Liver (tissue), 9 donors: ENCODE data around the gene ZSCAN12. TPM values are rescaled to one million over a fixed set of nuclear protein-coding genes. Genes with fewer than 3 reads are reported as not detected.

ENCODE experiments used
- DNase-seq: peaks from one replicate; pipeline ENCODE4 v3.0.0-alpha.2; 2017; ENCODE audit warnings: low spot score
- H3K27ac ChIP-seq, 2 donors: one replicate each; pipeline ENCODE4 v1.7.0; 2013; ENCODE audit warnings: inconsistent platforms in 2 of 2, low read length in 2 of 2, control low read depth in 1 of 2, low read depth in 1 of 2, mild to moderate bottlenecking in 1 of 2
- H3K27me3 ChIP-seq, 4 donors: one replicate each; pipeline versions ENCODE4 v1.6.1 to v1.7.0; 2013; ENCODE audit warnings: low read length in 3 of 4, inconsistent platforms in 1 of 4, mild to moderate bottlenecking in 1 of 4, moderate library complexity in 1 of 4; ENCODE audit not compliant: control insufficient read depth in 4 of 4, insufficient read depth in 4 of 4
- H3K36me3 ChIP-seq, 4 donors: one replicate each; pipeline versions ENCODE4 v1.6.1 to v1.7.0; 2013; ENCODE audit warnings: low read length in 3 of 4, mild to moderate bottlenecking in 3 of 4, low read depth in 1 of 4, moderate library complexity in 1 of 4; ENCODE audit not compliant: control insufficient read depth in 4 of 4, insufficient read depth in 3 of 4
- H3K4me1 ChIP-seq, 4 donors: one replicate each; pipeline versions ENCODE4 v1.6.1 to v1.7.0; 2013; ENCODE audit warnings: low read length in 3 of 4, mild to moderate bottlenecking in 3 of 4, moderate library complexity in 1 of 4; ENCODE audit not compliant: control insufficient read depth in 4 of 4, insufficient read depth in 4 of 4
- H3K4me3 ChIP-seq, 3 donors: one replicate each; pipeline versions ENCODE4 v1.6.1 to v1.7.0; 2013; ENCODE audit warnings: low read length in 3 of 3, control low read depth in 1 of 3, low read depth in 1 of 3, mild to moderate bottlenecking in 1 of 3
- H3K9ac ChIP-seq, 2 donors: one replicate each; pipeline ENCODE4 v1.7.0; 2013; ENCODE audit warnings: low read length in 2 of 2, mild to moderate bottlenecking in 2 of 2, moderate library complexity in 2 of 2, control low read depth in 1 of 2, low read depth in 1 of 2
- H3K9me3 ChIP-seq, 4 donors: one replicate each; pipeline versions ENCODE4 v1.6.1 to v1.7.0; 2013; ENCODE audit warnings: low read length in 3 of 4; ENCODE audit not compliant: control insufficient read depth in 4 of 4
- EGR1 ChIP-seq, 2 donors: IDR thresholded peaks; 2 replicates each; pipeline ENCODE4 v1.6.1; 2016 to 2018; ENCODE audit warnings: antibody characterized with exemption in 2 of 2, low read depth in 2 of 2
- FOXA1 ChIP-seq: IDR thresholded peaks from 2 replicates; pipeline ENCODE4 v1.6.1; 2016; ENCODE audit warnings: antibody characterized with exemption
- FOXA2 ChIP-seq: IDR thresholded peaks from 2 replicates; pipeline ENCODE4 v1.6.1; 2016; ENCODE audit warnings: antibody characterized with exemption
- GABPA ChIP-seq, 2 donors: IDR thresholded peaks in 1 of 2; conservative IDR thresholded peaks in 1 of 2; 2 replicates each; pipeline ENCODE4 v1.6.1; 2016; ENCODE audit warnings: antibody characterized with exemption in 2 of 2, mild to moderate bottlenecking in 1 of 2, moderate library complexity in 1 of 2
- HNF4A ChIP-seq, 2 donors: conservative IDR thresholded peaks; 2 replicates each; pipeline ENCODE4 v1.6.1; 2016; ENCODE audit warnings: antibody characterized with exemption in 2 of 2, mild to moderate bottlenecking in 2 of 2
- HNF4G ChIP-seq: IDR thresholded peaks from 2 replicates; pipeline ENCODE4 v1.6.1; 2016; ENCODE audit warnings: antibody characterized with exemption
- JUND ChIP-seq, 2 donors: IDR thresholded peaks; 2 replicates each; pipeline ENCODE4 v1.6.1; 2016; ENCODE audit warnings: antibody characterized with exemption in 2 of 2
- NR2F2 ChIP-seq: IDR thresholded peaks from 2 replicates; pipeline ENCODE4 v1.6.1; 2016; ENCODE audit warnings: antibody characterized with exemption
- RAD21 ChIP-seq, 2 donors: IDR thresholded peaks; 2 replicates each; pipeline ENCODE4 v1.6.1; 2016; ENCODE audit warnings: antibody characterized with exemption in 2 of 2, mild to moderate bottlenecking in 2 of 2
- RXRA ChIP-seq, 2 donors: IDR thresholded peaks; 2 replicates each; pipeline ENCODE4 v1.6.1; 2017 to 2018; ENCODE audit warnings: antibody characterized with exemption in 2 of 2, mild to moderate bottlenecking in 1 of 2
- SP1 ChIP-seq: IDR thresholded peaks from 2 replicates; pipeline ENCODE4 v1.6.1; 2018; ENCODE audit warnings: antibody characterized with exemption, mild to moderate bottlenecking
- TAF1 ChIP-seq: conservative IDR thresholded peaks from 2 replicates; pipeline ENCODE4 v1.6.1; 2016; ENCODE audit warnings: antibody characterized with exemption, mild to moderate bottlenecking
- YY1 ChIP-seq: IDR thresholded peaks from 2 replicates; pipeline ENCODE4 v1.6.1; 2016; ENCODE audit warnings: antibody characterized with exemption, mild to moderate bottlenecking
- WGBS: extraction: QIAGEN DNeasy Blood & Tissue Kit; methylation state at CpG from one replicate; pipeline ENCODE4 v1.1.7; 2013; 5-methylcytosine and 5-hydroxymethylcytosine counted together
- polyA plus RNA-seq, 2 donors: library from polyadenylated mRNA; stranded (reverse) in 1 of 2; unstranded in 1 of 2; fragments of 200-250 nt in 1 of 2; fragments of >200 nt in 1 of 2; fragmentation: Nextera tagmentation in 1 of 2; extraction: Ambion mirVana in 1 of 2; gene quantifications; one replicate each; pipeline versions ENCODE4 v1.2.1 to v1.2.3, GENCODE V29; 2013 to 2015
- total RNA-seq, 2 donors: library from RNA; depleted of rRNA; stranded (reverse); fragments of >200 nt; gene quantifications; one replicate each; pipeline ENCODE4 v1.2.3, GENCODE V29; 2014
- TF ChIP-seq, protein P1 (sequence below): IDR thresholded peaks from 2 replicates; pipeline ENCODE4 v1.6.1; 2016; ENCODE audit warnings: antibody characterized with exemption
- TF ChIP-seq, protein P2 (sequence below): IDR thresholded peaks from 2 replicates; pipeline ENCODE4 v1.6.1; 2016; ENCODE audit warnings: antibody characterized with exemption
- TF ChIP-seq, protein P3 (sequence below): IDR thresholded peaks from 2 replicates; pipeline ENCODE4 v1.6.1; 2016; ENCODE audit warnings: antibody characterized with exemption, mild to moderate bottlenecking
- TF ChIP-seq, protein P4 (sequence below): fragments of 150-350 bp; IDR thresholded peaks from 2 replicates; pipeline ENCODE4 v1.5.1; 2017; ENCODE audit warnings: improper control_type of control experiment, low read depth, low read length; ENCODE audit not compliant: missing input control
- TF ChIP-seq, protein P5 (sequence below): IDR thresholded peaks from 2 replicates; pipeline ENCODE4 v1.6.1; 2016; ENCODE audit warnings: antibody characterized with exemption
- donor health status: healthy.
- donor health status: healthy.
- donor health status: healthy.
- donor health status: healthy.
- donor health status: healthy.

Gene ZSCAN12
- total and polyA plus RNA-seq, 4 donors: 0.46 to 3.9 (median 2.0) TPM

DNA sequence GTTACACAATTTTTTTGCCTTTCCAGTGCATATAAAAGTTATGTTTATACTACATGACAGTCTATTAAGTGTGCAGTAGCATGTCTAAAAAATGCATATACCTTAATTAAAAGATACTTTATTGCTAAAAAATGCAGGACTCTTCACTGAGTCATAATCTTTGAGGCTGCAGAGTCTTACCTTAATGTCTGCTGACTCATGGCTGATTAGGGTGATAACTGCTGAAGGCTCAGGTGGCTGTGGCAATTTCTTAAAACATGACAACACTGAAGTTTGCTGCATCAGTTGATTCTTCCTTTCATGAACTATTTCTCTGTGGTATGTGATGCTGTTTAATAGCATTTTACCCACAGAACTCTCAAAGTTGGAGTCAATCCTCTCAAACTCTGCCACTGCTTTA lies 24.6 kb upstream of the ZSCAN12 start:
- no peaks in the 10 kb centered on the region for H3K36me3 ChIP-seq
- no peak for DNase-seq
- no peak for TF ChIP-seq HNF4A (conservative IDR thresholded peaks at IDR 0.05)
- no peak overlapping the region for H3K27ac ChIP-seq
- no peak overlapping the region for H3K4me3 ChIP-seq
- H3K4me1 ChIP-seq: no peaks in the 10 kb centered on the region
- H3K27me3 ChIP-seq: no peaks in the 10 kb centered on the region
- H3K9me3 ChIP-seq: peaks cover 0 to 4% (median 0%) of the 10 kb centered on the region in 4 donors
- no peak overlapping the region for H3K9ac ChIP-seq

DNA sequence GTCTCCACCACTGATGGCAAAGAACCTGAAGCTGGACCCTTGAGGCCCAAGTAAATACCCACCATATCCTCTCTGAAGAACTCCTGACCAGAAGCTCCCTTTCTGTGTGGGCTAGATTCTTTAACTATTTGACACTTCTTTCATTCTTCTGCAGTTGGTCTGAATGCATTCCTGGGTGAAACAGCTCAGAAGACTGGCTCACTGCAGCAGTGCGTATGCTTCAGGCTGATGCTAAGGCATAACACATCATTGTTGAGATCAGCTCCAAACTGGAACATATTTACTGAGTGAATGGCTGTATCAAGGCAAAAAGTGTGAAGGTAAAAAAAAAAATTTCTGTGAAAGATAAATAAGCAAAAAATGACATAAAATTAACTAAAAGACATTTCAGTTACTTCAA lies 24.0 kb upstream of the ZSCAN12 start:
- Histone ChIP-seq H3K36me3 (no peaks in the 10 kb centered on the region), H3K4me1 (no peaks in the 10 kb centered on the region), H3K9ac (no peak overlapping the region), H3K9me3 (peaks cover 0 to 4% (median 0%) of the 10 kb centered on the region in 4 donors), H3K27ac (no peak overlapping the region), H3K27me3 (no peaks in the 10 kb centered on the region), H3K4me3 (no peak overlapping the region)
- no peak for DNase-seq
- 93% methylated on average over 1 of the region's 1 CpG for WGBS
- TF ChIP-seq RAD21 (IDR thresholded peaks at IDR 0.05) (no peak), HNF4A (conservative IDR thresholded peaks at IDR 0.05) (no peak), EGR1 (IDR thresholded peaks at IDR 0.05; ENCODE audit: low read depth in 2 of 2) (no peak), HNF4G (no peak)
- TF ChIP-seq, protein P1, sequence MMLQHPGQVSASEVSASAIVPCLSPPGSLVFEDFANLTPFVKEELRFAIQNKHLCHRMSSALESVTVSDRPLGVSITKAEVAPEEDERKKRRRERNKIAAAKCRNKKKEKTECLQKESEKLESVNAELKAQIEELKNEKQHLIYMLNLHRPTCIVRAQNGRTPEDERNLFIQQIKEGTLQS: no peak

DNA sequence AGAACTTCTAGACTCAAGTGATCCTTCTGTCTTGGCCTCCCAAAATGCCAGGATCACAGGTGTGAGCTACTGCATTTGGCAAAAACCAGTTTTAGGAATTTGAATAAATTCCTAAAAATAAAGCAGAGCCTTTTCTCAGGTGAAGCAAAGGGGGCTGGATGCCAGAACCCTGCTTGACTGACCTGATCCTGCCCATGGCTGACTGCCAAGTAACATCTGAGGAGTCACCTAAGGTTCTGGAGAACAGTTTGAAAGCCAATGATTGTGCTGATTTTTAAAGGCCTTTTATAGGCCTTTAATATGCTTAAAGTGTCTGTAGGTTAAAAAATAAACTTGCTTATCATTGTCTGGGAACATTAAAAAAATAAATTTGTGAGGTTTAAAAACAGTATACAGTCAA lies 14.1 kb upstream of the ZSCAN12 start:
- H3K36me3 ChIP-seq: no peaks in the 10 kb centered on the region
- no peaks in the 10 kb centered on the region for H3K9me3 ChIP-seq
- H3K4me3 ChIP-seq: no peak overlapping the region
- no peak for DNase-seq
- H3K27ac ChIP-seq: no peak overlapping the region
- H3K9ac ChIP-seq: no peak overlapping the region
- TF ChIP-seq RXRA (IDR thresholded peaks at IDR 0.05): no peak
- TF ChIP-seq JUND (IDR thresholded peaks at IDR 0.05): no peak
- TF ChIP-seq EGR1 (IDR thresholded peaks at IDR 0.05; ENCODE audit: low read depth in 2 of 2): no peak
- TF ChIP-seq, protein P2, sequence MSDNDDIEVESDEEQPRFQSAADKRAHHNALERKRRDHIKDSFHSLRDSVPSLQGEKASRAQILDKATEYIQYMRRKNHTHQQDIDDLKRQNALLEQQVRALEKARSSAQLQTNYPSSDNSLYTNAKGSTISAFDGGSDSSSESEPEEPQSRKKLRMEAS: no peak
- TF ChIP-seq HNF4G: no peak
- no peak for TF ChIP-seq NR2F2
- TF ChIP-seq, protein P3, sequence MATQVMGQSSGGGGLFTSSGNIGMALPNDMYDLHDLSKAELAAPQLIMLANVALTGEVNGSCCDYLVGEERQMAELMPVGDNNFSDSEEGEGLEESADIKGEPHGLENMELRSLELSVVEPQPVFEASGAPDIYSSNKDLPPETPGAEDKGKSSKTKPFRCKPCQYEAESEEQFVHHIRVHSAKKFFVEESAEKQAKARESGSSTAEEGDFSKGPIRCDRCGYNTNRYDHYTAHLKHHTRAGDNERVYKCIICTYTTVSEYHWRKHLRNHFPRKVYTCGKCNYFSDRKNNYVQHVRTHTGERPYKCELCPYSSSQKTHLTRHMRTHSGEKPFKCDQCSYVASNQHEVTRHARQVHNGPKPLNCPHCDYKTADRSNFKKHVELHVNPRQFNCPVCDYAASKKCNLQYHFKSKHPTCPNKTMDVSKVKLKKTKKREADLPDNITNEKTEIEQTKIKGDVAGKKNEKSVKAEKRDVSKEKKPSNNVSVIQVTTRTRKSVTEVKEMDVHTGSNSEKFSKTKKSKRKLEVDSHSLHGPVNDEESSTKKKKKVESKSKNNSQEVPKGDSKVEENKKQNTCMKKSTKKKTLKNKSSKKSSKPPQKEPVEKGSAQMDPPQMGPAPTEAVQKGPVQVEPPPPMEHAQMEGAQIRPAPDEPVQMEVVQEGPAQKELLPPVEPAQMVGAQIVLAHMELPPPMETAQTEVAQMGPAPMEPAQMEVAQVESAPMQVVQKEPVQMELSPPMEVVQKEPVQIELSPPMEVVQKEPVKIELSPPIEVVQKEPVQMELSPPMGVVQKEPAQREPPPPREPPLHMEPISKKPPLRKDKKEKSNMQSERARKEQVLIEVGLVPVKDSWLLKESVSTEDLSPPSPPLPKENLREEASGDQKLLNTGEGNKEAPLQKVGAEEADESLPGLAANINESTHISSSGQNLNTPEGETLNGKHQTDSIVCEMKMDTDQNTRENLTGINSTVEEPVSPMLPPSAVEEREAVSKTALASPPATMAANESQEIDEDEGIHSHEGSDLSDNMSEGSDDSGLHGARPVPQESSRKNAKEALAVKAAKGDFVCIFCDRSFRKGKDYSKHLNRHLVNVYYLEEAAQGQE: no peak
- TF ChIP-seq TAF1: no peak
- TF ChIP-seq, protein P4, sequence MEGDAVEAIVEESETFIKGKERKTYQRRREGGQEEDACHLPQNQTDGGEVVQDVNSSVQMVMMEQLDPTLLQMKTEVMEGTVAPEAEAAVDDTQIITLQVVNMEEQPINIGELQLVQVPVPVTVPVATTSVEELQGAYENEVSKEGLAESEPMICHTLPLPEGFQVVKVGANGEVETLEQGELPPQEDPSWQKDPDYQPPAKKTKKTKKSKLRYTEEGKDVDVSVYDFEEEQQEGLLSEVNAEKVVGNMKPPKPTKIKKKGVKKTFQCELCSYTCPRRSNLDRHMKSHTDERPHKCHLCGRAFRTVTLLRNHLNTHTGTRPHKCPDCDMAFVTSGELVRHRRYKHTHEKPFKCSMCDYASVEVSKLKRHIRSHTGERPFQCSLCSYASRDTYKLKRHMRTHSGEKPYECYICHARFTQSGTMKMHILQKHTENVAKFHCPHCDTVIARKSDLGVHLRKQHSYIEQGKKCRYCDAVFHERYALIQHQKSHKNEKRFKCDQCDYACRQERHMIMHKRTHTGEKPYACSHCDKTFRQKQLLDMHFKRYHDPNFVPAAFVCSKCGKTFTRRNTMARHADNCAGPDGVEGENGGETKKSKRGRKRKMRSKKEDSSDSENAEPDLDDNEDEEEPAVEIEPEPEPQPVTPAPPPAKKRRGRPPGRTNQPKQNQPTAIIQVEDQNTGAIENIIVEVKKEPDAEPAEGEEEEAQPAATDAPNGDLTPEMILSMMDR: no peak
- no peak for TF ChIP-seq FOXA1
- TF ChIP-seq, protein P5, sequence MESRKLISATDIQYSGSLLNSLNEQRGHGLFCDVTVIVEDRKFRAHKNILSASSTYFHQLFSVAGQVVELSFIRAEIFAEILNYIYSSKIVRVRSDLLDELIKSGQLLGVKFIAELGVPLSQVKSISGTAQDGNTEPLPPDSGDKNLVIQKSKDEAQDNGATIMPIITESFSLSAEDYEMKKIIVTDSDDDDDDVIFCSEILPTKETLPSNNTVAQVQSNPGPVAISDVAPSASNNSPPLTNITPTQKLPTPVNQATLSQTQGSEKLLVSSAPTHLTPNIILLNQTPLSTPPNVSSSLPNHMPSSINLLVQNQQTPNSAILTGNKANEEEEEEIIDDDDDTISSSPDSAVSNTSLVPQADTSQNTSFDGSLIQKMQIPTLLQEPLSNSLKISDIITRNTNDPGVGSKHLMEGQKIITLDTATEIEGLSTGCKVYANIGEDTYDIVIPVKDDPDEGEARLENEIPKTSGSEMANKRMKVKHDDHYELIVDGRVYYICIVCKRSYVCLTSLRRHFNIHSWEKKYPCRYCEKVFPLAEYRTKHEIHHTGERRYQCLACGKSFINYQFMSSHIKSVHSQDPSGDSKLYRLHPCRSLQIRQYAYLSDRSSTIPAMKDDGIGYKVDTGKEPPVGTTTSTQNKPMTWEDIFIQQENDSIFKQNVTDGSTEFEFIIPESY: no peak
- TF ChIP-seq SP1: no peak
- TF ChIP-seq GABPA (IDR thresholded peaks at IDR 0.05 in 1 of 2, conservative IDR thresholded peaks at IDR 0.05 in 1 of 2): no peak
- no peak for TF ChIP-seq RAD21 (IDR thresholded peaks at IDR 0.05)
- TF ChIP-seq YY1: no peak
- TF ChIP-seq FOXA2: no peak
- TF ChIP-seq HNF4A (conservative IDR thresholded peaks at IDR 0.05): no peak
- no peaks in the 10 kb centered on the region for H3K4me1 ChIP-seq
- H3K27me3 ChIP-seq: peaks cover 0 to 4% (median 0%) of the 10 kb centered on the region in 4 donors
